ENCODE data around the gene LILRB5.
"Not testable (repeated sequence)": the region's sequence is repeated elsewhere in the genome, so short reads cannot be mapped to it uniquely, and the experiment has no call there.

The LILRB5 gene

GRCh38 chr19:54257116-54257480, at the start of gene LILRB5:
Gene LILRB5 (minus strand): TSS chr19:54257273. CDS start chr19:54257193, 80 bp downstream.
- no peak for DNase-seq (ENCODE audit: low read depth)

- DNase-seq (ENCODE audit: low read depth): no peak
Measured at GRCh38 chr19:54305141-54305540, 48.1 kb upstream of the LILRB5 start.

DNA sequence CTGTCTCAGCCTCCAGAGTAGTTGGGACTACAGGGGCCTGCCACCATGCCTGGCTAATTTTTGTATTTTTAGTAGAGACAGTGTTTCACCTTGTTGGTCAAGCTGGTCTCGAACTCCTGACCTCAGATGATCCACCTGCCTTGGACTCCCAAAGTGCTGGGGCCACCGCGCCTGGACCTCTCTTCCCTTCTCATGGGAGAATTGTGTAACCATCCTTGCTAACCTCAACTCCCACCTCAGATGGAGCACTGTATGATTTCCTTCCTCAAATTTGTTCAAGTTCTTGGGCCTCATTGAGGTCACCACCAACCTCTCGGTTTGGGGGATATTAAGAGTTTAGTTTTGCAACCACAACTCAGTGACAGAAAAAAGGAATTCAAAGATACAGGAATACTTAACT, 45.2 kb upstream of the LILRB5 start:
- no peak for DNase-seq (ENCODE audit: low read depth)

- no peak for DNase-seq (ENCODE audit: low read depth)
Measured at GRCh38 chr19:54299515-54299914, 42.4 kb upstream of the LILRB5 start.

- no peak for DNase-seq (ENCODE audit: low read depth)
Measured at GRCh38 chr19:54299126-54299498, 42.0 kb upstream of the LILRB5 start.

DNA sequence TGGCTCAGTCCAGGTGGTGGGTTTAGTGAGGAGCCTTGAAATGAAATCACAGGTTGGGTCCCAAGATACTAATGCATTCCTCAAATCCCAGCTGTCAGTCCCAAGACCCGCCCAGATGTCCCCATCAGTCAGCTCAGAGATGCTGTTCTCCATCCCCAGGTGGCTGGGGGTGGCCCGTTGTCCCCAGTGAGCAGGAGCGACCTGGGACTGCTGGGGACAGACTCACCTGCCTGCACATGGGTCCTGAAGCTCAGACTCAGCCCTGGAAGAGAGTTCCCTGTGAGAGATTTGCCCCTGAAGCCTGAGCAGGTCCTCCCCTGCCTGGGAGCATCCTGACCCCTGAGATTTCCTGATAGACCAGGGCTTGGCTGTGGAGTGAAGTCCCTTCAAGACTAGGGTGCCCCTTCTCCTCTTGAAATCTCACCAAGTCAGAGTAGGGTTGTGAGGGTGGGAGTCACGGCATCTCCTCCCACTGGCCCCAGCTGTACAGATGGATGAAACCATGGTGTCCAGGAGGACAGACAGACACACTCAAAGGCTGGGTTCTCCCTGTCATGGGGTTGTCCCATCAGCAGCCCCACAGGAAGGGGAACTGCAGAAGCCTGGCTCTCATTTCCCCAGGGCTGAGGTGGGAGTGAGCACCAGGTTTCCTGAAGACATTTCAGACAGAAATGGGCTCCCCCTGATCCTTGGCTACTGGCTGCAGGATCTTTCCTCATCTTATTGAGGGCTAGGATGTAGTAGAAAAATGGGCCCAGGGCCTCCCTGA, 41.5 kb upstream of the LILRB5 start:
- no peak for DNase-seq (ENCODE audit: low read depth)

DNA sequence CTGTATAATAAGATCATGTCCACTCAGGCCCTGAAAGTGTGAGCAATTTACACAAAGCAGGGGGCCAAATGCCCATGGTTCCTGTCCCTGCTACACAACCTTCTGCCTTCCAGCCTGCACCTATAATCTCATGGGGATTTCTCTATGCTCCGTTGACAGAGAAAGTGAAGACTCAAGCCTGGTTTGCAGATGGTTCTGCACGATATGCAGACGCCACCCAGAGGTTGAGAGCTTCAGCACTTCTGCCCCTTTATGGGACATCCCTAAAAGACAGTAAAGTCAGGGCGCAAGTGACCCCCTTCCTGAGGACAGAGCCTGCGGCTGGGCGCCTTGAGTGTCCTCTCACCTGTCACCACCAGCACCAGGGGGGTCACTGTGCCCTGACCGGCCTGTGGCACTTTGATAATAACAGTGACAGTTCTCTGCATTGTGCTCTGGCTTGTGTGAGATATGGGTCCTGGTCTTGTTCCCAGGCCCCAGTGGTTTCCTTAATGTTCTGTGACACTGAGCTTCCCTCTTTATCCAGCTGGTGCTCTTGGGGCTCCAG, 40.8 kb upstream of the LILRB5 start:
- DNase-seq (ENCODE audit: low read depth): no peak

- DNase-seq (ENCODE audit: low read depth): no peak
Measured at GRCh38 chr19:54294539-54294938, 37.5 kb upstream of the LILRB5 start.

GRCh38 chr19:54289160-54289559, 32.1 kb upstream of the LILRB5 start:
- not testable (repeated sequence) for DNase-seq (ENCODE audit: low read depth)

GRCh38 chr19:54287456-54287855, 30.4 kb upstream of the LILRB5 start:
- DNase-seq (ENCODE audit: low read depth): no peak

DNA sequence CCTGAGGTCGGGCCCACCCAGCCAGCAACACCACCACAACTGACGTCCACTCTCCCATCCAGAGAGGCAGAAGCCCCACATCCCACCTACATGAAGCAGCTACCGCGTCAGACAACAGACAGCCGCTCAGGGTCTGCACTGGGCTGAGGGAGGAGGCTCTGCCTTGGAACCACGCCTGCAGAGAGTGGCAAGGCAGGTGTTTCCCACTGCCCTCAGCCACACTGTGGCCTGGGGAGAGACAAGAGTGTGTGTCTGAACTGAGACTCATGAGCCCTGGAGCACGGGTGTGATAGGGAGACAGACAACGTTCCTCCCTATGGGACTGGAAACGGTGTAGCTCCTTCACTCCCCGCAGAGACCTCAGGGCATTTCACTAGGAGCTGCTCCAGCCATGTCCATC, 29.2 kb upstream of the LILRB5 start:
- not testable (repeated sequence) for DNase-seq (ENCODE audit: low read depth)

DNA sequence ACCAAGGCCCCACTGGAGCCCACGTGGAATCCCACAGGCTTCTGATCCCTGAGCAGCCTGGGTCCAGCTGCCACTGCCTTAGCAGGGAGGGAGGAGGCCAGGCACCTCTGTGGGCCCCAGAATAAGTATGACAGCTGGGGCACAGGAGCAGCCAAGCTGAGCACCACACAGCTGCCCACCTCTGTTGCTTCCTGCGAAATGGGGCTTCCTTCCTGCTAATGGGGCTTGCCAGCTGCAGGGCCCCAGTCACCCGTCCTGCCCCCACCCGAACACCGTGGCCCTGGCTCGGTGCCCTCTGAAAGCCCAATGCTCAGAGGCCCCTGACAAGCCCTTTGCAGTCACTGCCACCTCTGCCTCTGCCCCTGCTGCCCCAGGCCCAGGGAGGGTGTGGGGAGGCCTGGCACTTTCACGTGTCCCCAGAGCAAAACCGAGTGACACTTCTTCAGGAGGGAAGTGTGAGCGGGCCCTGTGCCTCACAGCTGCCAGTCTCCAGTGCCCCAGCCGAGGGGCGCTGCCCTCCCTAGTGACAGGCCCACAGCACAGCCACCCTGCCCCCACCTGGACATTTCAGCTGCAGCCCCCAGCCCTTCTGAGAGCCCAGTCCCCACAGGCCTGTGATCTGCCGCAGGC, 28.5 kb upstream of the LILRB5 start:
- DNase-seq (ENCODE audit: low read depth): not testable (repeated sequence)

- no peak for DNase-seq (ENCODE audit: low read depth)
Measured at GRCh38 chr19:54282686-54283470, 25.8 kb upstream of the LILRB5 start.

- not testable (repeated sequence) for DNase-seq (ENCODE audit: low read depth)
Measured at GRCh38 chr19:54281729-54282075, 24.6 kb upstream of the LILRB5 start.

DNA sequence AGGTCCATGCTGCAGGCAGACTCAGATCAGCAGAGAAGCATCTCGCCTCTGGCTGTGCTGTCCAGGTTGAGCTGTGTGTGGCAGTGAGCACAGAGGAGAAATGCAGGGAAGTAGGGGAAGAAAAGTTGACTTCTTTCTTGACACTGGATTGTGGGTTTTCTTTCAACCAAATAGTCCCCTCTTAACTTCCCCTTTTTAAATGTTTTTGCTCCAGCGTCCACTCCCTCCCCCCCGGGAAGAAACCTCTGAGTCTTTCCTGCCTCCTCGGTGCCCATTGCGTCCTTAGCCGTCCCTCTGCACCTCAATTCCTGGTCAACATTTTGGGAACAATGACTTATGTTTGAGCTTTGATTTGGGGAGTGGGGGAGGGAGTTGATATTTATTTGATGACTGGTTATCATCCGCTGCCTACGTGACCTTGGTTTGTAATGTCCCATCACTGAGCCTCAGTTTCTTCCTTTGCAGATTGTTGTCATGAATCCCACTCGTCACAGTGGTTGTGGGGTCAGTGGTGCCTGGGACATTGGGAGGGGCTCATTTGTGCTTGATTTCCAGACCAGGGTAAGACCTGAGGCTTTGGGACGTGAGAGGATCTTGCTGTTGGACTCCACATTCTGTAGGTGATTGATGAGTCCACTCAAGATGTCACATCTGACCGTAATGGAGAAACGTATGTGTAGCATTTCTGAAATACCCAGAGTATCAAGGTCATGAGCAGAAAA, 24.1 kb upstream of the LILRB5 start, which contains the start of gene LILRB2:
LILRB2 (minus strand) TSS at position 104 of the 722 bp plus-strand sequence. CDS start 614 bp downstream, outside the sequence.
- no peak for DNase-seq (ENCODE audit: low read depth)

DNA sequence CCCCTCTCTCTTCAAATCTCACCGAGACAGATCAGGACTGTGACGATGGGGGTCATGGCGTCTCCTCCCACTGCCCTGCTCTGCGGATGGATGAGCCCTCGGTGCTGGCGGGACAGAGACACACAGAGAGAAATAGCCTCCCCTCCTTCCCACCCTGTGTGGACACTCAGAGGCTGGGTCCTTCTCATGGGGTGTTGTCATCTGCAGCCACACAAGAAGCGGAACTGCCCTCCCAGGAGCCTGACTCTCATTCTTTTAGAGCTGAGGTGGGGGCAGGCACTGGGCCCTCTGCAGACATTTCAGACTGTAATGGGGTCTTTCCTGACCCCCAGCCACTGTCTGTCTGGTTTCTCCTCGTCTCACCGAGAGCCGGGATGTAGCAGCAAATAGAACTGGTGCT, 23.4 kb upstream of the LILRB5 start:
- not testable (repeated sequence) for DNase-seq (ENCODE audit: low read depth)

DNA sequence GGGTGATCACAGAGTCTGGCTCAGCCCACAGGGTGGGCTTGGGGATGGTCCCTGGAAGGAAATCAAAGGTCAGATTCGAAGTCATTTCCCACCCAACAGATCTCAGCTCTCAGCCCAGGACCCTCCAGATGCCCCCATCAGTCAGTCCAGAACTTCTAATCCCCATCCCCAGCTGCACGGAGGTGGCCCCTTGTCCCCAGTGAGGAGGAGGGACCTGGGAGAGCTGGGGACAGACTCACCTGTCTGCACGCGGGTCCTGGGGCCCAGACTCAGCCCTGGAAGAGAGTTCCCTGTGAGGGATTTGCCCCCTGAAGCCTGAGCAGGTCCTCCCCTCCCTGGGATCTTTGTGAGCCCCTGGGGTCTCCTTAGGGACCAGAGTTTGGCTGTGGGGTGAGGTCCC, 23.0 kb upstream of the LILRB5 start:
- DNase-seq (ENCODE audit: low read depth): not testable (repeated sequence)

GRCh38 chr19:54279406-54279962, 22.4 kb upstream of the LILRB5 start:
- DNase-seq (ENCODE audit: low read depth): no peak

- DNase-seq (ENCODE audit: low read depth): not testable (repeated sequence)
Measured at GRCh38 chr19:54278571-54279195, 21.6 kb upstream of the LILRB5 start.

GRCh38 chr19:54278056-54278455, 21.0 kb upstream of the LILRB5 start:
- DNase-seq (ENCODE audit: low read depth): not testable (repeated sequence)

DNA sequence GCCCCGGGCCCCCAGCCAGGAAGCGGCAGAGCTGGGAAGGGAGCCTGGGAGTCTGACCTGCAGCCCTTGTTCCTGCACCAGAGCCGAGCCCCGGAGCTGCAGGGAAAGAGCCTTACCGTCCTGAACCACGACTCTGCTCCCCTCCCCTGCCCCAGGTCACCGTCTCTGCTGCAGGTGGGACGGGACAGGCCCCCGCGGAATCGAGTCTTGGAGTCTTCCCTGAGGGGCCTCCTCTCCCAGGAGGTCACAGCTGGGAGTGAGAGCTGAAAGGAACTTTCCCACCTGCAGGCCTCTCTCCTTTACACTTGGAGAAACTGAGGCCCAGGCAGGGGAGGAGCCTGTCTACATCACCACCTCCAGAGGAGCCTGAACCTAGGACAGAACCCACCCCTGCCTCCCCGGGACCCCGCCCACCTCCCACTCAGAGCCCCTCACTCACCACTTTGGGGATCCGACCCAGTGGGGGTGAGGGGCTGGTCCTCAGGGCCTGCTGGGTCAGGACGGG, 20.1 kb upstream of the LILRB5 start:
- DNase-seq (ENCODE audit: low read depth): not testable (repeated sequence)
